HepG2 (cell line): Measurements from ENCODE around the gene IER5L. TPM values are rescaled to one million over a fixed set of nuclear protein-coding genes. Genes with fewer than 3 reads are reported as not detected.

ENCODE experiments used
- HCFC1 ChIP-seq: fragments of 150-350 bp; IDR thresholded peaks from 2 replicates; pipeline ENCODE4 v1.6.1; 2014; ENCODE audit warnings: low read depth, low read length
- HDAC6 ChIP-seq: fragments of 200-600 bp; sonication (generic); IDR thresholded peaks from 2 replicates; pipeline ENCODE4 v1.7.0; 2017; ENCODE audit warnings: mild to moderate bottlenecking, antibody characterized with exemption, low read length, low read depth
- KLF13 ChIP-seq: sonication (generic); formaldehyde crosslinking; IDR thresholded peaks from 2 replicates; pipeline ENCODE4 v1.4.0; 2020; ENCODE audit warnings: mild to moderate bottlenecking, missing genetic modification reagents
- MYNN ChIP-seq: sonication (generic); formaldehyde crosslinking; IDR thresholded peaks from 2 replicates; pipeline ENCODE4 v1.4.0; 2020; ENCODE audit warnings: mild to moderate bottlenecking, low read depth, missing genetic modification reagents
- NCOA1 ChIP-seq: sonication (generic); formaldehyde crosslinking; IDR thresholded peaks from 2 replicates; pipeline ENCODE4 v1.9.0; 2021; ENCODE audit warnings: missing genetic modification reagents
- RFXAP ChIP-seq: sonication (generic); formaldehyde crosslinking; IDR thresholded peaks from 2 replicates; pipeline ENCODE4 v1.4.0; 2020; ENCODE audit warnings: missing genetic modification reagents, borderline replicate concordance
- SATB2 ChIP-seq: sonication (generic); formaldehyde crosslinking; IDR thresholded peaks from 2 replicates; pipeline ENCODE4 v1.5.0; 2020; ENCODE audit warnings: missing genetic modification reagents
- SIN3A ChIP-seq: IDR thresholded peaks from 2 replicates; pipeline ENCODE4 v1.6.1; 2011; ENCODE audit warnings: low read depth, mild to moderate bottlenecking, control low read depth, low read length, borderline replicate concordance
- SP4 ChIP-seq: sonication (generic); formaldehyde crosslinking; IDR thresholded peaks from 2 replicates; pipeline ENCODE4 v1.8.1; 2023; ENCODE audit warnings: mild to moderate bottlenecking, missing genetic modification reagents
- TBL1XR1 ChIP-seq: fragments of 150-350 bp; IDR thresholded peaks from 2 replicates; pipeline ENCODE4 v1.6.1; 2014; ENCODE audit warnings: borderline replicate concordance, low read length; ENCODE audit not compliant: partially characterized antibody
- TSC22D2 ChIP-seq: sonication (generic); formaldehyde crosslinking; IDR thresholded peaks from 2 replicates; pipeline ENCODE4 v1.5.1; 2020; ENCODE audit warnings: missing genetic modification reagents, mild to moderate bottlenecking, borderline replicate concordance
- XBP1 ChIP-seq: sonication (generic); formaldehyde crosslinking; IDR thresholded peaks from 2 replicates; pipeline ENCODE4 v1.5.0; 2020; ENCODE audit warnings: missing genetic modification reagents
- ZBTB38 ChIP-seq: sonication (generic); formaldehyde crosslinking; IDR thresholded peaks from 2 replicates; pipeline ENCODE4 v1.5.1; 2020; ENCODE audit warnings: mild to moderate bottlenecking, missing genetic modification reagents
- ZC3H13 ChIP-seq: sonication (generic); formaldehyde crosslinking; IDR thresholded peaks from 2 replicates; pipeline ENCODE4 v1.8.1; 2023; ENCODE audit warnings: mild to moderate bottlenecking, missing genetic modification reagents, moderate library complexity
- ZFP41 ChIP-seq: sonication (generic); formaldehyde crosslinking; IDR thresholded peaks from 2 replicates; pipeline ENCODE4 v1.4.0; 2020; ENCODE audit warnings: mild to moderate bottlenecking, missing genetic modification reagents, borderline replicate concordance
- ZNF282 ChIP-seq: fragments of 450-650 bp; IDR thresholded peaks from 2 replicates; pipeline ENCODE4 v1.6.1; 2018; ENCODE audit not compliant: partially characterized antibody
- ZNF432 ChIP-seq: sonication (generic); formaldehyde crosslinking; IDR thresholded peaks from 2 replicates; pipeline ENCODE4 v1.5.0; 2020; ENCODE audit warnings: missing genetic modification reagents, mild to moderate bottlenecking, borderline replicate concordance
- ZNF562 ChIP-seq: sonication (generic); formaldehyde crosslinking; IDR thresholded peaks from 2 replicates; pipeline ENCODE4 v1.8.0; 2022; ENCODE audit warnings: missing genetic modification reagents, borderline replicate concordance
- ZNF784 ChIP-seq: sonication (generic); formaldehyde crosslinking; IDR thresholded peaks from 2 replicates; pipeline ENCODE4 v1.5.1; 2020; ENCODE audit warnings: missing genetic modification reagents, mild to moderate bottlenecking, borderline replicate concordance
- ZNF788 ChIP-seq: sonication (generic); formaldehyde crosslinking; IDR thresholded peaks from 2 replicates; pipeline ENCODE4 v1.5.0; 2020; ENCODE audit warnings: mild to moderate bottlenecking, missing genetic modification reagents, borderline replicate concordance
- ZNF83 ChIP-seq: sonication (generic); formaldehyde crosslinking; IDR thresholded peaks from 2 replicates; pipeline ENCODE4 v1.4.0; 2020; ENCODE audit warnings: missing genetic modification reagents, mild to moderate bottlenecking, borderline replicate concordance
- polyA plus RNA-seq, 8 experiments: library from polyadenylated mRNA; depleted of rRNA in 3 of 8; stranded (reverse) in 7 of 8; unstranded in 1 of 8; fragments of >200 nt; fragmentation: Illumina TruSeq in 4 of 8; extraction: Trizol in 4 of 8; gene quantifications; 2 replicates each; pipeline versions ENCODE4 v1.2.1 to v1.2.3, GENCODE V29; 2011 to 2016; ENCODE audit warnings: low read depth in 4 of 8, missing spikeins in 1 of 8, mixed read lengths in 1 of 8; ENCODE audit not compliant: insufficient read depth in 1 of 8
- total RNA-seq, 5 experiments: library from RNA; depleted of rRNA; stranded (reverse); fragments of >200 nt; fragmentation: Illumina TruSeq; extraction: Trizol; gene quantifications; 2 replicates each; pipeline ENCODE4 v1.2.3, GENCODE V29; 2016; ENCODE audit warnings: low read depth in 1 of 5
- TF ChIP-seq, protein P1 (sequence below): sonication (generic); formaldehyde crosslinking; IDR thresholded peaks from 2 replicates; pipeline ENCODE4 v1.5.0; 2020; ENCODE audit warnings: missing genetic modification reagents
- TF ChIP-seq, protein P2 (sequence below): sonication (generic); formaldehyde crosslinking; IDR thresholded peaks from 2 replicates; pipeline ENCODE4 v1.4.0; 2020; ENCODE audit warnings: missing genetic modification reagents
- TF ChIP-seq, protein P3 (sequence below): sonication (generic); formaldehyde crosslinking; IDR thresholded peaks from 2 replicates; pipeline ENCODE4 v1.4.0; 2020; ENCODE audit warnings: missing genetic modification reagents

The IER5L gene
- total and polyA plus RNA-seq, 2 of the 13 experiments (the other 11 are each of a cell fraction or from before 2014, with no cell fraction given): 1.8 to 3.3 TPM

GRCh38 chr9:129175825-129176633 lies 2.0 kb downstream of the IER5L start (continued):
- TF ChIP-seq ZFP41 (CRISPR knock-in tag) (no peak), MYNN (CRISPR knock-in tag) (no peak), TSC22D2 (CRISPR knock-in tag) (no peak), ZBTB38 (CRISPR knock-in tag) (no peak), RFXAP (CRISPR knock-in tag) (0 out of 2 replicates have a peak, but pooled peaks have one; percentile 52), KLF13 (no peak), ZNF562 (CRISPR knock-in tag) (no peak), NCOA1 (CRISPR knock-in tag) (no peak), HCFC1 (peak; percentile 75), SATB2 (CRISPR knock-in tag) (no peak), ZNF282 (no peak), XBP1 (CRISPR knock-in tag) (no peak), SP4 (CRISPR knock-in tag) (peak; percentile 22; the same call in 1 of the 2 replicates), ZNF788 (CRISPR knock-in tag) (peak; percentile 53; the same call in 1 of the 2 replicates), HDAC6 (no peak), ZNF784 (CRISPR knock-in tag) (no peak), ZNF432 (CRISPR knock-in tag) (no peak), TBL1XR1 (no peak), ZNF83 (CRISPR knock-in tag) (no peak), SIN3A (peak; percentile 65; the same call in 1 of the 2 replicates), ZC3H13 (CRISPR knock-in tag) (peak; percentile 83; the same call in 1 of the 2 replicates)
- TF ChIP-seq, protein P1, sequence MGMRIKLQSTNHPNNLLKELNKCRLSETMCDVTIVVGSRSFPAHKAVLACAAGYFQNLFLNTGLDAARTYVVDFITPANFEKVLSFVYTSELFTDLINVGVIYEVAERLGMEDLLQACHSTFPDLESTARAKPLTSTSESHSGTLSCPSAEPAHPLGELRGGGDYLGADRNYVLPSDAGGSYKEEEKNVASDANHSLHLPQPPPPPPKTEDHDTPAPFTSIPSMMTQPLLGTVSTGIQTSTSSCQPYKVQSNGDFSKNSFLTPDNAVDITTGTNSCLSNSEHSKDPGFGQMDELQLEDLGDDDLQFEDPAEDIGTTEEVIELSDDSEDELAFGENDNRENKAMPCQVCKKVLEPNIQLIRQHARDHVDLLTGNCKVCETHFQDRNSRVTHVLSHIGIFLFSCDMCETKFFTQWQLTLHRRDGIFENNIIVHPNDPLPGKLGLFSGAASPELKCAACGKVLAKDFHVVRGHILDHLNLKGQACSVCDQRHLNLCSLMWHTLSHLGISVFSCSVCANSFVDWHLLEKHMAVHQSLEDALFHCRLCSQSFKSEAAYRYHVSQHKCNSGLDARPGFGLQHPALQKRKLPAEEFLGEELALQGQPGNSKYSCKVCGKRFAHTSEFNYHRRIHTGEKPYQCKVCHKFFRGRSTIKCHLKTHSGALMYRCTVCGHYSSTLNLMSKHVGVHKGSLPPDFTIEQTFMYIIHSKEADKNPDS (CRISPR knock-in tag): no peak
- TF ChIP-seq, protein P2, sequence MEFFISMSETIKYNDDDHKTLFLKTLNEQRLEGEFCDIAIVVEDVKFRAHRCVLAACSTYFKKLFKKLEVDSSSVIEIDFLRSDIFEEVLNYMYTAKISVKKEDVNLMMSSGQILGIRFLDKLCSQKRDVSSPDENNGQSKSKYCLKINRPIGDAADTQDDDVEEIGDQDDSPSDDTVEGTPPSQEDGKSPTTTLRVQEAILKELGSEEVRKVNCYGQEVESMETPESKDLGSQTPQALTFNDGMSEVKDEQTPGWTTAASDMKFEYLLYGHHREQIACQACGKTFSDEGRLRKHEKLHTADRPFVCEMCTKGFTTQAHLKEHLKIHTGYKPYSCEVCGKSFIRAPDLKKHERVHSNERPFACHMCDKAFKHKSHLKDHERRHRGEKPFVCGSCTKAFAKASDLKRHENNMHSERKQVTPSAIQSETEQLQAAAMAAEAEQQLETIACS (CRISPR knock-in tag): peak; percentile 45; the same call in 1 of the 2 replicates
- TF ChIP-seq, protein P3, sequence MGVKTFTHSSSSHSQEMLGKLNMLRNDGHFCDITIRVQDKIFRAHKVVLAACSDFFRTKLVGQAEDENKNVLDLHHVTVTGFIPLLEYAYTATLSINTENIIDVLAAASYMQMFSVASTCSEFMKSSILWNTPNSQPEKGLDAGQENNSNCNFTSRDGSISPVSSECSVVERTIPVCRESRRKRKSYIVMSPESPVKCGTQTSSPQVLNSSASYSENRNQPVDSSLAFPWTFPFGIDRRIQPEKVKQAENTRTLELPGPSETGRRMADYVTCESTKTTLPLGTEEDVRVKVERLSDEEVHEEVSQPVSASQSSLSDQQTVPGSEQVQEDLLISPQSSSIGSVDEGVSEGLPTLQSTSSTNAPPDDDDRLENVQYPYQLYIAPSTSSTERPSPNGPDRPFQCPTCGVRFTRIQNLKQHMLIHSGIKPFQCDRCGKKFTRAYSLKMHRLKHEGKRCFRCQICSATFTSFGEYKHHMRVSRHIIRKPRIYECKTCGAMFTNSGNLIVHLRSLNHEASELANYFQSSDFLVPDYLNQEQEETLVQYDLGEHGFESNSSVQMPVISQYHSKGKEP (CRISPR knock-in tag): no peak
